K562 (cell line): Measurements from ENCODE around the gene VAMP4. TPM values are rescaled to one million over a fixed set of nuclear protein-coding genes. Genes with fewer than 3 reads are reported as not detected.

Experiments used
- ATAC-seq: fragments of 200-7000 bp; cut with Tn5 transposase; 3 replicates; pipeline ENCODE4 v1.9.1; 2020; ENCODE audit warnings: moderate library complexity
- BruUV-seq: library from RNA; stranded (reverse); fragments of 400-500 nt; replicated peaks from 2 replicates; lab custom pipeline; 2021; lab: Mats Ljungman, UMichigan
- CTCF ChIA-PET: fragments of 300-600 bp; formaldehyde crosslinking; extraction: SDS; loops from one replicate; lab custom pipeline; 2021; ENCODE audit warnings: low intra/inter-chr PET ratio; lab: Yijun Ruan, JAX
- POLR2A ChIA-PET: fragments of 300-600, 350-650 bp; sonication (Branson Sonifier 250); formaldehyde crosslinking; extraction: SDS; loops from one replicate; lab custom pipeline; 2021; ENCODE audit warnings: antibody characterized with exemption, inconsistent platforms; lab: Yijun Ruan, JAX
- DNase-seq, 4 experiments: peaks; one replicate each; pipeline versions ENCODE4 v3.0.0 to v3.0.0-alpha.2; 2011 to 2018; ENCODE audit warnings: low spot score in 3 of 4, mixed read lengths in 3 of 4; ENCODE audit errors: extremely low read depth in 1 of 4
- FAIRE-seq: peaks from 2 replicates; lab custom pipeline; 2011; peaks lifted over from hg19 to GRCh38; lab: Jason Lieb, UNC
- H2AFZ ChIP-seq: 2 replicates; pipeline ENCODE4 v1.6.0; 2011; ENCODE audit warnings: low read depth, low read length, control low read depth, inconsistent platforms
- H3K27ac ChIP-seq: fragments of 200-600 bp; 3 replicates; pipeline ENCODE4 v1.8.0; 2011; ENCODE audit warnings: low read depth, mild to moderate bottlenecking, control low read depth, inconsistent platforms, low read length, moderate library complexity, mixed read lengths; ENCODE audit errors: extremely low read depth
- H3K27me3 ChIP-seq, 2 experiments: fragments of 300-600 bp in 1 of 2; 2 replicates in 1 of 2; 3 replicates in 1 of 2; pipeline versions ENCODE4 v1.6.0 to v1.8.0; 2011; ENCODE audit warnings: inconsistent platforms in 2 of 2, low read length in 2 of 2, mild to moderate bottlenecking in 1 of 2, mixed read lengths in 1 of 2, moderate library complexity in 1 of 2; ENCODE audit not compliant: control insufficient read depth in 2 of 2, insufficient read depth in 2 of 2
- H3K36me3 ChIP-seq: fragments of 300-600 bp; 3 replicates; pipeline ENCODE4 v1.8.0; 2011; ENCODE audit warnings: mild to moderate bottlenecking, low read length, inconsistent platforms; ENCODE audit not compliant: control insufficient read depth, insufficient read depth
- H3K4me1 ChIP-seq, 2 experiments: fragments of 200-600 bp in 1 of 2; replicated peaks in 1 of 2; 2 replicates in 1 of 2; 3 replicates in 1 of 2; pipeline versions ENCODE4 v1.5.1 to v1.8.0; 2011; ENCODE audit warnings: inconsistent platforms in 2 of 2, low read length in 2 of 2, mild to moderate bottlenecking in 1 of 2, mixed read lengths in 1 of 2, moderate library complexity in 1 of 2; ENCODE audit not compliant: control insufficient read depth in 2 of 2, insufficient read depth in 2 of 2
- H3K4me2 ChIP-seq: 2 replicates; pipeline ENCODE4 v1.6.1; 2011; ENCODE audit warnings: low read length, control low read depth, inconsistent platforms, mixed read lengths; ENCODE audit not compliant: insufficient read depth
- H3K4me3 ChIP-seq: fragments of 200-600 bp; sonication (generic), shearing (Covaris generic); 2 replicates; pipeline ENCODE4 v1.5.1; 2016; ENCODE audit warnings: control low read depth, inconsistent platforms
- H3K79me2 ChIP-seq: fragments of 200-600 bp; 3 replicates; pipeline ENCODE4 v1.8.0; 2011; ENCODE audit warnings: low read length, inconsistent platforms; ENCODE audit not compliant: control insufficient read depth, insufficient read depth
- H3K9ac ChIP-seq, 2 experiments: 2 replicates each; pipeline versions ENCODE4 v1.6.0 to v1.6.1; 2011; ENCODE audit warnings: low read depth in 2 of 2, low read length in 2 of 2, control low read depth in 1 of 2, inconsistent platforms in 1 of 2, mild to moderate bottlenecking in 1 of 2, mixed read lengths in 1 of 2; ENCODE audit not compliant: insufficient read depth in 1 of 2
- H3K9me1 ChIP-seq: one replicate; pipeline ENCODE4 v1.6.0; 2011; ENCODE audit warnings: inconsistent platforms, mild to moderate bottlenecking, low read length, moderate library complexity; ENCODE audit not compliant: control insufficient read depth, insufficient read depth
- H3K9me3 ChIP-seq: replicated peaks from 2 replicates; pipeline ENCODE4 v1.5.1; 2011; ENCODE audit warnings: low read depth, low read length, inconsistent platforms; ENCODE audit not compliant: control insufficient read depth, insufficient read depth
- H4K20me1 ChIP-seq: replicated peaks from 2 replicates; pipeline ENCODE4 v1.6.1; 2011; ENCODE audit warnings: low read length, inconsistent platforms, mixed read lengths; ENCODE audit not compliant: control insufficient read depth, insufficient read depth
- ARID3B ChIP-seq: fragments of 250-450 bp; sonication (Bioruptor Pico); IDR thresholded peaks from 2 replicates; pipeline ENCODE4 v1.4.0; 2020; ENCODE audit warnings: borderline replicate concordance
- CREBBP ChIP-seq: IDR thresholded peaks from one replicate; pipeline ENCODE4 v1.6.1; 2012; ENCODE audit warnings: low read depth, mild to moderate bottlenecking, control low read depth, inconsistent platforms, low read length
- HDAC6 ChIP-seq: IDR thresholded peaks from 2 replicates; pipeline ENCODE4 v1.6.1; 2012; ENCODE audit warnings: low read depth, mild to moderate bottlenecking, control low read depth, inconsistent platforms, low read length, moderate library complexity
- HDAC8 ChIP-seq: fragments of 450-650 bp; IDR thresholded peaks from 2 replicates; pipeline ENCODE4 v1.6.1; 2016; ENCODE audit warnings: mild to moderate bottlenecking, missing genetic modification characterization, moderate library complexity, missing compliant biosample characterization
- KAT8 ChIP-seq: fragments of 450-650 bp; IDR thresholded peaks from 2 replicates; pipeline ENCODE4 v1.6.1; 2016; ENCODE audit warnings: low read depth, mild to moderate bottlenecking
- KDM4B ChIP-seq, 2 experiments: fragments of 450-650 bp in 1 of 2; sonication (generic) in 1 of 2; IDR thresholded peaks; 2 replicates each; pipeline ENCODE4 v1.6.1; 2016 to 2017; ENCODE audit warnings: borderline replicate concordance in 2 of 2, antibody characterized with exemption in 1 of 2, low read depth in 1 of 2, mild to moderate bottlenecking in 1 of 2
- NFXL1 ChIP-seq: fragments of 450-650 bp; formaldehyde crosslinking; IDR thresholded peaks from 2 replicates; pipeline ENCODE4 v1.4.0; 2021; ENCODE audit warnings: mild to moderate bottlenecking
- RFX7 ChIP-seq: fragments of 250-450 bp; sonication (Bioruptor Pico); IDR thresholded peaks from 2 replicates; pipeline ENCODE4 v1.5.1; 2021; ENCODE audit warnings: mild to moderate bottlenecking
- SMAD3 ChIP-seq: fragments of 450-650 bp; formaldehyde crosslinking; conservative IDR thresholded peaks from 2 replicates; pipeline ENCODE4 v1.4.0; 2020; ENCODE audit warnings: mild to moderate bottlenecking
- SMARCA5 ChIP-seq: fragments of 450-650 bp; IDR thresholded peaks from 2 replicates; pipeline ENCODE4 v1.6.1; 2016
- U2AF2 ChIP-seq: fragments of 200-400 bp; formaldehyde crosslinking; optimal IDR thresholded peaks from 2 replicates; pipeline ENCODE3; 2017; ENCODE audit warnings: low read depth, mild to moderate bottlenecking, low read length
- ZNF184 ChIP-seq: sonication (generic); formaldehyde crosslinking; IDR thresholded peaks from 2 replicates; pipeline ENCODE4 v1.5.0; 2020; ENCODE audit warnings: missing genetic modification reagents
- ZNF3 ChIP-seq: fragments of 250-450 bp; sonication (Bioruptor Pico); IDR thresholded peaks from 2 replicates; pipeline ENCODE4 v1.5.0; 2021; ENCODE audit warnings: mild to moderate bottlenecking, moderate library complexity
- ZNF57 ChIP-seq: fragments of 450-650 bp; formaldehyde crosslinking; IDR thresholded peaks from 2 replicates; pipeline ENCODE4 v1.4.0; 2020; ENCODE audit warnings: mild to moderate bottlenecking, moderate library complexity
- WGBS: fragments of 100-300 bp; shearing (Covaris generic); methylation state at CpG from one replicate; pipeline ENCODE4 v1.1.6; 2016; ENCODE audit warnings: low coverage, mixed read lengths; ENCODE audit not compliant: insufficient coverage; ENCODE audit errors: missing lambda C conversion rate; 5-methylcytosine and 5-hydroxymethylcytosine counted together
- in situ Hi-C: fragments of 300-500 bp; cut with MboI; formaldehyde crosslinking; loops from 4 replicates; pipeline ENCODE4 v1.15.0; 2018; ENCODE audit warnings: inconsistent platforms, mixed read lengths
- intact Hi-C: fragments of 100-400 bp; cut with micrococcal nuclease; formaldehyde crosslinking; loops from 2 replicates; pipeline ENCODE4 v1.14.2; 2022
- polyA plus RNA-seq, 8 experiments: library from polyadenylated mRNA; depleted of rRNA in 4 of 8; stranded (reverse) in 5 of 8; unstranded in 3 of 8; fragments of >200 nt; fragmentation: Nextera tagmentation in 2 of 8; fragmentation: Illumina TruSeq in 1 of 8; extraction: Ambion mirVana in 2 of 8; extraction: Trizol in 1 of 8; gene quantifications; 2 replicates each; pipeline versions ENCODE4 v1.2.1 to v1.2.3, GENCODE V29; 2011 to 2014; ENCODE audit warnings: inconsistent platforms in 1 of 8, missing spikeins in 1 of 8
- total RNA-seq, 7 experiments: library from RNA; depleted of rRNA in 6 of 7; stranded (reverse); fragments of >200 nt in 6 of 7; fragmentation: Illumina TruSeq in 2 of 7; extraction: Trizol in 2 of 7; gene quantifications; 2 replicates each; pipeline versions ENCODE4 v1.2.1 to v1.2.3, GENCODE V29; 2011 to 2021; ENCODE audit warnings: low replicate concordance in 1 of 7
- TF ChIP-seq, protein P1 (sequence below): fragments of 450-650 bp; formaldehyde crosslinking; IDR thresholded peaks from 2 replicates; pipeline ENCODE4 v1.4.0; 2020; ENCODE audit warnings: mild to moderate bottlenecking, moderate library complexity
- TF ChIP-seq, protein P2 (sequence below): sonication (generic); formaldehyde crosslinking; IDR thresholded peaks from 2 replicates; pipeline ENCODE4 v1.8.0; 2022; ENCODE audit warnings: mild to moderate bottlenecking, missing genetic modification reagents

The VAMP4 gene
- total and polyA plus RNA-seq, 9 of the 15 experiments (the other 6 are each of a cell fraction or from before 2014, with no cell fraction given): 3.3 to 21.4 (median 11.9) TPM

- TF ChIP-seq KDM4B (IDR thresholded peaks at IDR 0.05; ENCODE audit: borderline replicate concordance in 2 of 2, low read depth in 1 of 2): no peak
Measured at GRCh38 chr1:171788696-171789095, 46.8 kb upstream of the VAMP4 start (continued).

GRCh38 chr1:171787686-171788480 is 46.0 kb upstream of the VAMP4 start:
- Histone ChIP-seq H3K9me1 (peaks cover 3% of the 10 kb centered on the region), H3K4me2 (no peak overlapping the region), H3K9ac (no peak overlapping the region), H3K4me3 (no peak overlapping the region), H3K36me3 (peaks cover 99% of the 10 kb centered on the region), H3K79me2 (peaks cover 37% of the 10 kb centered on the region), H4K20me1 (no peaks in the 10 kb centered on the region), H3K27ac (no peak overlapping the region), H2AFZ (no peak overlapping the region), H3K9me3 (no peaks in the 10 kb centered on the region), H3K4me1 (peaks cover 12 to 13% of the 10 kb centered on the region in 2 experiments; a peak in 4 of 5 replicates), H3K27me3 (no peaks in the 10 kb centered on the region)
- intact Hi-C loops: no loop called here
- ATAC-seq (no peak), FAIRE-seq (no peak), DNase-seq (no peak)
- in situ Hi-C loops: no loop called here
- POLR2A ChIA-PET: interaction anchor here (0.6 to 0.9 kb wide), 3 partner anchors 44 to 134 kb away, joined by 3 to 5 read pairs (median 4); no protein-coding TSS in a partner anchor
- WGBS: 97% methylated on average over 15 of the region's 15 CpGs
- BruUV-seq: no TSS peak
- CTCF ChIA-PET: no interaction called here
- TF ChIP-seq ZNF184 (CRISPR knock-in tag) (no peak), U2AF2 (no peak), KAT8 (no peak), SMARCA5 (no peak), HDAC6 (no peak), CREBBP (no peak), ZNF3 (CRISPR knock-in tag) (no peak), ARID3B (no peak), RFX7 (no peak), NFXL1 (CRISPR knock-in tag) (no peak), ZNF57 (CRISPR knock-in tag) (no peak), HDAC8 (tag) (no peak), SMAD3 (CRISPR knock-in tag) (no peak)
- TF ChIP-seq, protein P1, sequence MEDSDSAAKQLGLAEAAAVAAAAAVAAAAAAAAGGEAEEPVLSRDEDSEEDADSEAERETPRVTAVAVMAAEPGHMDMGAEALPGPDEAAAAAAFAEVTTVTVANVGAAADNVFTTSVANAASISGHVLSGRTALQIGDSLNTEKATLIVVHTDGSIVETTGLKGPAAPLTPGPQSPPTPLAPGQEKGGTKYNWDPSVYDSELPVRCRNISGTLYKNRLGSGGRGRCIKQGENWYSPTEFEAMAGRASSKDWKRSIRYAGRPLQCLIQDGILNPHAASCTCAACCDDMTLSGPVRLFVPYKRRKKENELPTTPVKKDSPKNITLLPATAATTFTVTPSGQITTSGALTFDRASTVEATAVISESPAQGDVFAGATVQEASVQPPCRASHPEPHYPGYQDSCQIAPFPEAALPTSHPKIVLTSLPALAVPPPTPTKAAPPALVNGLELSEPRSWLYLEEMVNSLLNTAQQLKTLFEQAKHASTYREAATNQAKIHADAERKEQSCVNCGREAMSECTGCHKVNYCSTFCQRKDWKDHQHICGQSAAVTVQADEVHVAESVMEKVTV (CRISPR knock-in tag): no peak
- TF ChIP-seq, protein P2, sequence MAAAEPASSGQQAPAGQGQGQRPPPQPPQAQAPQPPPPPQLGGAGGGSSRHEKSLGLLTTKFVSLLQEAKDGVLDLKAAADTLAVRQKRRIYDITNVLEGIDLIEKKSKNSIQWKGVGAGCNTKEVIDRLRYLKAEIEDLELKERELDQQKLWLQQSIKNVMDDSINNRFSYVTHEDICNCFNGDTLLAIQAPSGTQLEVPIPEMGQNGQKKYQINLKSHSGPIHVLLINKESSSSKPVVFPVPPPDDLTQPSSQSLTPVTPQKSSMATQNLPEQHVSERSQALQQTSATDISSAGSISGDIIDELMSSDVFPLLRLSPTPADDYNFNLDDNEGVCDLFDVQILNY: no peak
